Breast epithelium (tissue), 4 donors: ENCODE measurements around the gene BEND3. TPM values are rescaled to one million over a fixed set of nuclear protein-coding genes. Genes with fewer than 3 reads are reported as not detected.

Experiments
- DNase-seq, 2 donors: peaks; one replicate each; pipeline ENCODE4 v3.0.0-alpha.2; 2019; ENCODE audit warnings: low spot score in 2 of 2
- H3K27ac ChIP-seq, 2 donors: fragments of 200-600 bp; sonication (generic) in 1 of 2; one replicate each; pipeline ENCODE4 v1.5.1; 2016 to 2019; ENCODE audit warnings: mild to moderate bottlenecking in 1 of 2
- H3K27me3 ChIP-seq, 2 donors: fragments of 200-600 bp; sonication (generic) in 1 of 2; one replicate each; pipeline versions ENCODE4 v1.5.1 to v1.6.0; 2017 to 2019; ENCODE audit warnings: control low read depth in 1 of 2, mild to moderate bottlenecking in 1 of 2
- H3K36me3 ChIP-seq: fragments of 200-600 bp; one replicate; pipeline ENCODE4 v1.5.1; 2019
- H3K4me1 ChIP-seq, 2 donors: fragments of 200-600 bp; sonication (generic); one replicate each; pipeline ENCODE4 v1.5.1; 2016 to 2019; ENCODE audit warnings: control low read depth in 1 of 2
- H3K4me3 ChIP-seq, 3 donors: fragments of 200-600 bp; sonication (generic); 1 replicate in 2 of 3; 2 replicates in 1 of 3; pipeline ENCODE4 v1.5.1; 2016 to 2019; ENCODE audit warnings: mild to moderate bottlenecking in 3 of 3, moderate library complexity in 2 of 3
- H3K9me3 ChIP-seq, 2 donors: fragments of 200-600 bp; sonication (generic) in 1 of 2; one replicate each; pipeline ENCODE4 v1.5.1; 2016 to 2019; ENCODE audit warnings: control low read depth in 1 of 2
- POLR2A ChIP-seq: fragments of 450-650 bp; IDR thresholded peaks from one replicate; pipeline ENCODE4 v1.6.1; 2016; ENCODE audit warnings: antibody characterized with exemption, mild to moderate bottlenecking, moderate library complexity
- POLR2AphosphoS5 ChIP-seq, 3 donors: sonication (generic); formaldehyde crosslinking; IDR thresholded peaks; one replicate each; pipeline ENCODE4 v1.6.1; 2017; ENCODE audit warnings: antibody characterized with exemption in 3 of 3
- intact Hi-C: fragments of 100-400 bp; cut with DNase I; formaldehyde crosslinking; loops from one replicate; pipeline ENCODE4 v1.15.1; 2023; ENCODE audit warnings: low total_unique reads
- total RNA-seq, 3 donors: library from RNA; depleted of rRNA; stranded (reverse); fragments of >200 nt; gene quantifications; one replicate each; pipeline ENCODE4 v1.1.0, GENCODE V29; 2016
- TF ChIP-seq, protein P1 (sequence below), 3 donors: fragments of 450-650 bp; IDR thresholded peaks; one replicate each; pipeline ENCODE4 v1.5.1; 2016 to 2017; ENCODE audit warnings: antibody characterized with exemption in 3 of 3, mild to moderate bottlenecking in 3 of 3, moderate library complexity in 3 of 3

BEND3 gene
- total RNA-seq, 3 donors from 2014 or later = 0.96 to 3.6 (median 2.5) TPM

DNA sequence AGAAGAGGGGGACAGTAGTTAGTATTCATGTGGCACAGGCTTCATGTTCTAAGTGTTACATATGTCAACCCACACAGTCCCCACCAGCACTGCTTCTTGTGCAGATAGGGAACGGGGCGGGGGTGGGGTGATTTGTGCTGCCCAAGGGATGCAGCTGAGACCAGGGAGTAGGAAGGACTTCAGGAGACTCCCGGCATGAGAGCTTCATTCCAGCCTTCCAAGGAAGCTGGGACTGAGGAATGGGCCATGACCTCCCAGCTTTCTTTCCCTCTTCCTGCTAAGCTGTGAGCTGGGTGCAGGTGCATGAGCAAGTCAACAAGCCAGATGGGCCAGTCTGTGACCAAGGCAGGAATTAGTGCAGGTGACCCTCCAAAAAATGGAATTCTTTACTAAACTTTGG lies 9.2 kb downstream of the BEND3 start:
- no peaks in the 10 kb centered on the region for H3K9me3 ChIP-seq
- H3K27me3 ChIP-seq = no peaks in the 10 kb centered on the region
- H3K4me3 ChIP-seq = no peak overlapping the region
- no peaks in the 10 kb centered on the region for H3K4me1 ChIP-seq
- DNase-seq = no peak
- TF ChIP-seq, protein P1, sequence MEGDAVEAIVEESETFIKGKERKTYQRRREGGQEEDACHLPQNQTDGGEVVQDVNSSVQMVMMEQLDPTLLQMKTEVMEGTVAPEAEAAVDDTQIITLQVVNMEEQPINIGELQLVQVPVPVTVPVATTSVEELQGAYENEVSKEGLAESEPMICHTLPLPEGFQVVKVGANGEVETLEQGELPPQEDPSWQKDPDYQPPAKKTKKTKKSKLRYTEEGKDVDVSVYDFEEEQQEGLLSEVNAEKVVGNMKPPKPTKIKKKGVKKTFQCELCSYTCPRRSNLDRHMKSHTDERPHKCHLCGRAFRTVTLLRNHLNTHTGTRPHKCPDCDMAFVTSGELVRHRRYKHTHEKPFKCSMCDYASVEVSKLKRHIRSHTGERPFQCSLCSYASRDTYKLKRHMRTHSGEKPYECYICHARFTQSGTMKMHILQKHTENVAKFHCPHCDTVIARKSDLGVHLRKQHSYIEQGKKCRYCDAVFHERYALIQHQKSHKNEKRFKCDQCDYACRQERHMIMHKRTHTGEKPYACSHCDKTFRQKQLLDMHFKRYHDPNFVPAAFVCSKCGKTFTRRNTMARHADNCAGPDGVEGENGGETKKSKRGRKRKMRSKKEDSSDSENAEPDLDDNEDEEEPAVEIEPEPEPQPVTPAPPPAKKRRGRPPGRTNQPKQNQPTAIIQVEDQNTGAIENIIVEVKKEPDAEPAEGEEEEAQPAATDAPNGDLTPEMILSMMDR (IDR thresholded peaks at IDR 0.05) = no peak
- TF ChIP-seq POLR2A (no peak), POLR2AphosphoS5 (IDR thresholded peaks at IDR 0.05) (no peak)
- no peaks in the 10 kb centered on the region for H3K36me3 ChIP-seq
- intact Hi-C loops = no loop called here
- H3K27ac ChIP-seq = no peak overlapping the region

DNA sequence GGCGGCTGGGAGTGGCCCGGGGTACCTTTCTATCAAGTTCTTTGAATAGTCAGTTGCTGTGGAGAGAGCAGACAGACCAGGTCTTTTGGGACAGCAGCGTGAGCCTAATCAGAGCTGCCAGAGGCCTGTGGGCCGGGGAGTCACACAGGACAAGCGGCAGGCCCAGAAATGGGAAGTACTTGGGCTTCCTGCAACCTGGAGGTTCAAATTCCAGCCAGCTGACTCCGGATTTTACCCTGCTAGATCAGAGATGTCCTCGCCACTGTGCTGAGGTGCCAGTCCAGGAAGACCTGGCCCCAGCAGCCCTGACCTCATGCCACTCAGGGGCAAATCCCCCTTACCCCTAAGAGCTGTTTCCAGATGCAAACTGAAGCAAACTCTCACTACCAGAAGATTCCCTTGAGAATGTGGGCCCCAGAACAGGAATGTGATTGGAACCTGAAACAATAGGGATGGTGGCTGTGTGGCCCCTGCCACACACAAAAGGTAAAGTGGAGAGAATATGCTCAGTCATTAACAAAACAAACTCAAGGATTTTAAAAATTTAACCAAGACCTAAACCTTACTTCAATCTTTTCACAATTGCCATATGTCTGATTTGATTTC lies 9.7 kb downstream of the BEND3 start:
- no peaks in the 10 kb centered on the region for H3K4me1 ChIP-seq
- TF ChIP-seq POLR2AphosphoS5 (IDR thresholded peaks at IDR 0.05) = no peak
- TF ChIP-seq POLR2A = no peak
- TF ChIP-seq, protein P1 (IDR thresholded peaks at IDR 0.05) = no peak
- H3K27ac ChIP-seq = no peak overlapping the region
- no peaks in the 10 kb centered on the region for H3K27me3 ChIP-seq
- H3K36me3 ChIP-seq = no peaks in the 10 kb centered on the region
- H3K4me3 ChIP-seq = no peak overlapping the region
- intact Hi-C loops = no loop called here
- no peak for DNase-seq
- no peaks in the 10 kb centered on the region for H3K9me3 ChIP-seq

DNA sequence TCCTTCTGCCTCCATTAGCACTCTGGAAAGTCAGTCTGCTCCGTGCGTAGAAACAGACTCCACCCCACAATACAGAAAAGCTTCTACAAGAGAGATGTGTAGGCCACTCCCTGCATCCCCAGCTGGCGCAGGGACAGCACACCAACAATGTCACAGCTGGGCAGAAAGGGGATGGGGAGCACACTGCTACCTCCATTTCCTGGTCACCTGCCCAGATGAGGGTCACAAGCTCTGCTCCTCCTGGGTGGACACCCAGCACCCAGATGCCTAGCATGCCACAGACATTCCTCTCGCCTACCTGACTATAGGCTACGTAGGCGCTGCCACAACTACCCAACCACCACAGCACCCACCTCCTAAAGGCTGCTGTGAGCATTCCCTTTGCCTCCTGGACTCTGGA lies 12.2 kb downstream of the BEND3 start:
- intact Hi-C loops = no loop called here
- no peaks in the 10 kb centered on the region for H3K9me3 ChIP-seq
- H3K36me3 ChIP-seq = no peaks in the 10 kb centered on the region
- no peaks in the 10 kb centered on the region for H3K27me3 ChIP-seq
- no peak overlapping the region for H3K4me3 ChIP-seq
- TF ChIP-seq POLR2AphosphoS5 (IDR thresholded peaks at IDR 0.05) = no peak
- TF ChIP-seq POLR2A = no peak
- TF ChIP-seq, protein P1 (IDR thresholded peaks at IDR 0.05) = no peak
- DNase-seq = no peak
- H3K4me1 ChIP-seq = no peaks in the 10 kb centered on the region
- no peak overlapping the region for H3K27ac ChIP-seq

DNA sequence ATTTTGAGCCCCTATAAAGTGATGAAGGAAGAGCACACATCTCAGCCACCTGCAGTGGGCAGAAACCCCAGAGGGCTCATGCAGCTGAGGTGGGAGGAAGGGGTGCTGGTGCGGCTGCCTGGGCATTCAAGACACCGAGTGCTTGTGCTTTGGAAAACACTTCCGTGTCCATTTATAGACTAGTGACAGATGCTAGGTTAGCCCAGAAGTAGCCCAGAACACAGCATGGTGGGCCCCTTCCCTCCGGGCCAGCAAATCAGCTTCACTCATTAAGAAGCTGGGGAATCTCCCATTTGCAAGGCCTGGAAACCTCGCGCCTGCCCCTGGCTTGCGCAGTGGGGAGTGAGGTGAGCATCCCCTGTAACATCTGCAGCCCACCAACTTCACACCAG lies 12.9 kb downstream of the BEND3 start:
- H3K27me3 ChIP-seq = no peaks in the 10 kb centered on the region
- no peak for DNase-seq
- H3K4me1 ChIP-seq = no peaks in the 10 kb centered on the region
- intact Hi-C loops = no loop called here
- TF ChIP-seq POLR2A (no peak), POLR2AphosphoS5 (IDR thresholded peaks at IDR 0.05) (no peak)
- TF ChIP-seq, protein P1 (IDR thresholded peaks at IDR 0.05) = no peak
- H3K27ac ChIP-seq = no peak overlapping the region
- H3K36me3 ChIP-seq = no peaks in the 10 kb centered on the region
- H3K9me3 ChIP-seq = no peaks in the 10 kb centered on the region
- H3K4me3 ChIP-seq = no peak overlapping the region

DNA sequence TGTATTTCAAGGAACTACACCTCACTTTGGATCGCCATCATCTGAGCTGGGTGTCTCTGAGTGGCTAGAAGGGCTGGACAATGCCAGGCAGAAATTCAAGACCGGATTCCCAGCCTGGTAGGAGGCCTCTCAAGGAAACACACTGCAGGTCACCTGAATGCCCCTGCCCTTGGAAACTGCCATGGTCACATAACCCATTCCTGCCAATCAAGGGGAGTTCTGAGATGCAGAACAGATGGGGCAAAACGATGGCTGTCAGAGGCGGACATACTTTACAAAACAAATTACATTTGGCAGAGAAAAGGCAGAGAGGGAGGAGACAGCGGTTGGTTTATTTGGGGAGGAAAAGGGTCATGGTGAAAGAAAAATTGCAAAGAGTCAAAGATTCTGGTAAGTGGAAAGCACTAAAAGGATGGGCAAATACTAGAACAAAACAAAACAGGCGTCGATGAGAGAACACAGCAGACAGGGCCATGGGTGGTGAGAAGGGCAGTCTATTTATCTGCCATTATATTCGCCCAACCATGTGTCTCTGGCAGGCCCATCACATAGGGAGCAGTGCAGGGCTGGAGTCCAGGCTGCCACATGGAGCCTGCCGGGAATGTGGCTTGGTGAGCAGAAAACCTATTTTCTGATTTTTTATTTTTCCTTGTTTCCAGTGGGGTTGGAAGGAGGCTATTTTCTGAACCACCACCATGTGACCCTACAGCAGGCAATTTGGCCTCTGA lies 13.5 kb downstream of the BEND3 start:
- H3K27ac ChIP-seq = no peak overlapping the region
- intact Hi-C loops = no loop called here
- no peak overlapping the region for H3K4me3 ChIP-seq
- H3K36me3 ChIP-seq = no peaks in the 10 kb centered on the region
- TF ChIP-seq, protein P1 (IDR thresholded peaks at IDR 0.05) = no peak
- no peak for TF ChIP-seq POLR2A
- no peak for TF ChIP-seq POLR2AphosphoS5 (IDR thresholded peaks at IDR 0.05)
- H3K27me3 ChIP-seq = no peaks in the 10 kb centered on the region
- no peaks in the 10 kb centered on the region for H3K9me3 ChIP-seq
- no peaks in the 10 kb centered on the region for H3K4me1 ChIP-seq
- no peak for DNase-seq
